HG03159 (cell line): ENCODE measurements around the gene SCN2A.
"Not testable (repeated sequence)": the region's sequence is repeated elsewhere in the genome, so short reads cannot be mapped to it uniquely, and the experiment has no call there.

Source experiments
- ATAC-seq: cut with Tn5 transposase; IDR thresholded peaks from one replicate; pipeline ENCODE4 v1.9.1; 2021; ENCODE audit warnings: mild to moderate bottlenecking, moderate library complexity; ENCODE audit not compliant: unreplicated experiment

Gene SCN2A

GRCh38 chr2:165251366-165251765 lies 12.2 kb downstream of the SCN2A start:
- ATAC-seq, result no peak

DNA sequence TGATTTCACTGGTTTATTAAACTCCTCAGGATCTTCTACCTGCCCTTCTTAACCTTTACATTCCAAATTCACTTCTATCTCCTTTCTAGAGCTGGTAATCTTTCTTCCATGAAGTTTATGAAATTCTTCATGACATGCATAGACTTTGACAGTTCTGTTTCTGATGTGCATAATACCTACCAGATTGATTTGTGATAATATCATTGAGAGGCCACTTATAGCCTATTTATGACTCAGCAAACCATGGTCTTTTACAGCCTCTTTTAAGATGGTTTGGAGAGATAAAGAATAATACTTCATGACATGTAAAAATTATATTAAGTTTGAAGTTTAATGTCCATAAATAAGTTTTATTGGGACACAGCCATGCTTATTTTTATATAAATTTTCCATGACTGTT lies 14.0 kb downstream of the SCN2A start:
- no peak for ATAC-seq

- ATAC-seq, result no peak
Measured at GRCh38 chr2:165256618-165257017, 17.4 kb downstream of the SCN2A start.

DNA sequence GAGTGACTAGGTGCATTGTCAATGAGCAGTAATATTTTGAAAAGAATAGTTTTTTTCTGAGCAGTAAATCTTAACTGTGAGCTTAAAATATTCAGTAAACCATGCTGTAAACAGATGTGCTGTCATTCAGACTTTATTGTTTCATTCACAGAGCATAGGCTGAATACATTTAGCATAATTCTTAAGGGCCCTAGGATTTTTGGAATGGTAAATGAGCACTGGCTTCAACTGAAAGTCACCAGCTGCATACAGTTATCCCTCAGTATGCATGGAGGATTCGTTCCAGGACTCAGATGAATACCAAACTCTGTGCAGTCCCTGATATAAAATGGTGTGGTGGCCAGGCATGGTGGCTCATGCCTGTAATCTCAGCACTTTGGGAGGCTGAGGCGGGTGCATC lies 21.1 kb downstream of the SCN2A start:
- not testable (repeated sequence) for ATAC-seq

GRCh38 chr2:165268754-165269153 lies 29.5 kb downstream of the SCN2A start:
- ATAC-seq, result peak; percentile 61

DNA sequence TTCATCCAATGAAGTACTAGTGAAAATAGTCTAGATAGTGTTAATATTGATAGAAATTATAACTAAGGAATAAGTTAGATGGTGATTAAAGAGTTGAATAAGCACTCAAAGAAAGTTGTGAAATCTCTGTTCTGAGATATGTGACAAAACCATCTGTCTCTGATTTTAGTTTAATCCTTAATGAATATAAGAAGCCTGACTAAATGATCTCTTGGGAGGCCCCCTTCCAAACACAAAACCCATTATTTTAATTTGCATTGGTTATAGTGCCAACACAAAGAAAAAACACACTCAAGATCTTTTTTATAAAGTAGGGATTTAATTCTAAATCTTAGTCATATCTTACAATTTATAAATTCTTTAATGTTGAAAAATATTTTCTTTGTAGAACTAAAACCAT lies 34.0 kb downstream of the SCN2A start:
- ATAC-seq, result no peak

DNA sequence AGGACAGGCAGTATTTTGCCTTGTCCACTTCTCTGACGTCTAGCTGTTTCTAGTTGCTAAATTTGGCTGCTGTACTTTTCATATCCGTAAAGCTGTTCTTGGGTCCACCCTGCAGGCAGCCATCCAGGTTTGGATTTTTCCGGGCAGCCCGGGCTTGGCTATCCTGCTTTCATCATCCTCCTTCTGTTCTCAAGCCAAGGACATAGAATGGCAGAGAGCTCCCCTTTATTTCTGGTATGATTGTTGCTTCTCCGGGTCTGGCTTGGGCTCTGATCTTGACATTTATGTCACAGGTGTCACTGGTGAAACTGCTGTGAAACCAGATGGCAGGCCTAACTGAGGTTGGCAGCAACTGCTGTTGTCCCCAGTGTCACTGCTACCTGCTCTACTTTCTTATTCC lies 35.5 kb downstream of the SCN2A start:
- ATAC-seq, result no peak

GRCh38 chr2:165275932-165276331 lies 36.7 kb downstream of the SCN2A start:
- ATAC-seq, result no peak

- no peak for ATAC-seq
Measured at GRCh38 chr2:165277295-165277694, 38.1 kb downstream of the SCN2A start.

GRCh38 chr2:165277860-165278656 lies 38.8 kb downstream of the SCN2A start:
- ATAC-seq, result no peak

- ATAC-seq, result no peak
Measured at GRCh38 chr2:165280356-165280755, 41.1 kb downstream of the SCN2A start.

- ATAC-seq, result no peak
Measured at GRCh38 chr2:165281387-165281786, 42.2 kb downstream of the SCN2A start.

DNA sequence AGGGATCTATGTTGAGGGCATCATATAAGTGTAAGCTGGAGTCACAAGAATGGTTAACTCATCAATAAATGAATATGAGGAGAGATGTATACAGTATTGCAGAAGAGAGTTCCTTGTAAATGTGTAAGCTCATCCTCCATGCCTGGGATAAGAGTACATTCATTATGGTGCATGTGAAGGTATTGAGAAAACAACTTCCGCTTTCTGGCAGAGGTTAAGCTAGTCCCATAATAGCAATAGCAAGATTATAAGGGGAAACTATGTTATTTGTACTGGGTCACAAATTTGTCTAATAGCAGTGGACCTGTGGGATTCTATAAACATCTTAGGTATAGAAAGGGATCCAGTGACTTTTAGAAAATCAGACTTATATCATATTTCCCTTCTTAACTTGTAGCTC lies 44.1 kb downstream of the SCN2A start:
- ATAC-seq, result no peak

DNA sequence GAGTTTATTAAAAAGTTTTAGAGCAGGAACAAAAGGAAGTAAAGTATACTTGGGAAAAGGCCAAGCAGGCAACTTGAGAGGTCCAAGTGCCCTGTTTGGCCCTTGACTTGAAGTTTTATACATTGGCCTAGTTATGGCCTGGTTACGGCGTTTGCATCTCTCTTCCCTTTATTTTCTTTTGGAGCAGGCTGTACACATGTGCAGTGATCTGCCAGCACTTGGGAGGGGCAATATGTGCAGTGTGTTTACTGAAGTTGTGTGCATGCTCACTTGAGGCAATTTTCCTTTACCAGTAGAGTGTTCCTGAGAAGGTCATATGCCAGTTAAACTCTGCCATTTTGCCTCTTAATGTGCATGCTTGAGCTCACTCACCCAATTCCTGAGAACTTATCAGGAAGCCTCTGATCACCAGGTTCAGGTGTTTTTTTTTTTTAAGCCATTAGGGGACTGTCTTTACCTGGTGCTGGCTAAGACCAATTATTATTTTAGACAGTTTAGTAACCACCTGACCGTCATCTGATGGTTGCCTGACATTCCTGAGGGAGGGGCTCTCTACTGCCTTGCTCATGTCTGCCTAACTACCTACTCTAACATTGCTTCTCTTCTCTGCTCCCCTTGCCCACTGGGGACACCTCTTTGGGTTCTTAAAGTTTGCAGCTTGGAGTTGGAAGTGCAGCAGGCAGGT lies 48.0 kb downstream of the SCN2A start:
- no peak for ATAC-seq

DNA sequence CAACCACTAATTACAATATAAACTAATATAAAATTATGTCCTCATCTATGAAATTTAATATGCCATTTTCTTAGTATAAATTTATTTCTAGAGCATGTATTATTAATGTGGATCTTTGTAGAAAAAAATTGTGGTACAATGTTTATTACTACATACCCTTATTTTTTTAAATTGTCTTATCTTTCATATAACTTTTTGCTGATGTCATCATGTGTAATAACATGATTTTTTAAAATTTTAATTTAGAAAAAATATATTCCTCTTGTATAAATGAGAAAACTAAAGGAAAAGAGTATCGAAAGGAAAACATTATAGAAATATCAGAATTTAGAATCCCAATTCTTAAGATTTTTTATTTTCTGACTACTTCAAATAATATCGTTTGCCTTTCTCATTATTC lies 49.9 kb downstream of the SCN2A start:
- no peak for ATAC-seq

- ATAC-seq, result peak; percentile 100
Measured at GRCh38 chr2:165293440-165294420, 54.5 kb downstream of the SCN2A start.

GRCh38 chr2:165294912-165295311 lies 55.7 kb downstream of the SCN2A start:
- no peak for ATAC-seq

DNA sequence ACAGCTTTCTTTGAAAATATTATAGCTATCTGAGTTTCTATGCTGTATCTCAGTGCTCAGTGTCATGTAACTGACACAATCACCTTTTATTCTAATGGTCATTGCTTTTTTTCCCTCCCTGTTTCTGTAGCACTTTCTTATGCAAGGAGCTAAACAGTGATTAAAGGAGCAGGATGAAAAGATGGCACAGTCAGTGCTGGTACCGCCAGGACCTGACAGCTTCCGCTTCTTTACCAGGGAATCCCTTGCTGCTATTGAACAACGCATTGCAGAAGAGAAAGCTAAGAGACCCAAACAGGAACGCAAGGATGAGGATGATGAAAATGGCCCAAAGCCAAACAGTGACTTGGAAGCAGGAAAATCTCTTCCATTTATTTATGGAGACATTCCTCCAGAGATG lies 56.4 kb downstream of the SCN2A start:
- ATAC-seq, result no peak

DNA sequence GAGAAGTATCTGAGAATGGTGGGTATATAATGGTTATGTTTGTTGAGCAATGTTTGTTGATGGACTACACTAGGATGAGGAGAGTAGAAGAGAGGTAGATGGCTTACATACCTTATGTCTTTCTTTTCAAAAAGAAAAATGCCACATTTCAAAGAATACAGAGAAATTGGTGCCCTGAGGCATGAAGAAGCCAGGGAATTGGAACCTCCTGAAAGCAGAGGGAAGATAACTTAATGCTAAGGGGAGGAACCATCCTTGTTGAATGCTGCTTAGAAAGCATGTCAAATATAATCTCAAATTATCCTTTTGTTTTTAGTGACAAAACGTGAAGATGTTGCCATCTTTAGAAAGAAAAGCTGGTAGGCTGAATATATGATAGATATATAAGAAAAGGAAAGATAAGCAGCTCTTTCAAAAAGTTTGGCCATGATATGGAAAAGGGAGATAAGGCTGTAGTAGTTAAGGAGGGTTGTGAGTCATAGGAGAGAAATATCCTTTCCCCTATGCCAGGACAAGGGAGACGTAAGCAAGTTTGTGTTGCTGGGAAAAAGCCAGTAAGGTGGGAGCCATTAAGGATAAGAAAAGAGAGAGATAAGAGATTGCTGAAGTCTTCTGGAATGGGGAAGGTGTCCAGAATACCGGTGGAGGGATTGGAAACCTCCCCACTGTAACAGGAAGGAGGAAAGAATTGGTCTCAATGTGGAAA lies 66.3 kb downstream of the SCN2A start:
- ATAC-seq, result no peak

DNA sequence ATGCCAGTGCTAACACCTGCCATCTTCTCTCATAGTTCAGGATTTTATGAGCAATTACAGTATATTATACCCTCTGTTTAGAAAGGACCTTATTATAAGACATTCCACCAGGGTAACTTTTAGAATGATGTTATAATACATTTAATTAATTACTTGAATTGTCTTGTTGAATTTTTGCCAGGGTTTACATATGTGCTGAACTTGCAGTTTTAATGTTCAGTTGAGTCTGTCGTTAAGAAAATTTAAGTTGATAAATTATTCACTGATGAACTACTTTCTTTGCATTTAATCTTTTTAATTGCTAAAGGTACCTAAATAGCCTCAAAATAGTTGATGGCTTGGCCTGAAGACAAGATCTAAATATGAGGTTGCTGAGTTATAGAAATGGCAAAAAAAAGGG lies 68.1 kb downstream of the SCN2A start:
- ATAC-seq, result no peak

DNA sequence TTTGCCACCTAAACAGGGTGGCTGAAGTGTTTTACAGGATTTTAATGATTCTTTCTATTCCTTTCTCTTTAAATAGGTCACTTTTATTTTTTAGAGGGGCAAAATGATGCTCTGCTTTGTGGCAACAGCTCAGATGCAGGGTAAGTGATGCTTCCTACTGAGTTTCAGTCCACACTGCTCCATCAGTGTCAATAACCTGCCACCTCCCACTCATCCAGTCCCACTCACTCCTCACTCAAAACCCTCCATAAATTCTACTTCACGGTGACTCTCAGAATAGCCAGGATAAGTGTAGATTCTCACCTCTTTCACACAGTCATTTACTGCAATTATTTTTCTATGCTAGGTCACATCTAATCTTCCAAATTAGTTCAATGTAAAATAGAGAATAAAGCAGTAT lies 72.7 kb downstream of the SCN2A start:
- ATAC-seq, result no peak
